Ishikawa (cell line): ENCODE results near the gene CYP3A4.

ENCODE experiments used
- CEBPB ChIP-seq: IDR thresholded peaks from 2 replicates; pipeline ENCODE4 v1.6.1; 2012
- CREB1 ChIP-seq: IDR thresholded peaks from 2 replicates; pipeline ENCODE4 v1.6.1; 2012; ENCODE audit warnings: low read depth
- EGR1 ChIP-seq: IDR thresholded peaks from 2 replicates; pipeline ENCODE4 v1.6.1; 2012
- EP300 ChIP-seq: IDR thresholded peaks from 2 replicates; pipeline ENCODE4 v1.6.1; 2012; ENCODE audit warnings: borderline replicate concordance
- FOXM1 ChIP-seq: IDR thresholded peaks from 2 replicates; pipeline ENCODE4 v1.6.1; 2012; ENCODE audit warnings: low read depth, borderline replicate concordance
- MAX ChIP-seq: IDR thresholded peaks from 2 replicates; pipeline ENCODE4 v1.6.1; 2012
- NFIC ChIP-seq: IDR thresholded peaks from 2 replicates; pipeline ENCODE4 v1.6.1; 2012
- RAD21 ChIP-seq: IDR thresholded peaks from 2 replicates; pipeline ENCODE4 v1.6.1; 2012; ENCODE audit warnings: low read depth
- REST ChIP-seq: IDR thresholded peaks from 2 replicates; pipeline ENCODE4 v1.6.1; 2012; ENCODE audit warnings: low read depth, mild to moderate bottlenecking
- TAF1 ChIP-seq: IDR thresholded peaks from 2 replicates; pipeline ENCODE4 v1.6.1; 2012; ENCODE audit warnings: low read depth, mild to moderate bottlenecking
- TCF12 ChIP-seq: IDR thresholded peaks from 2 replicates; pipeline ENCODE4 v1.6.1; 2012; ENCODE audit warnings: low read depth
- TEAD4 ChIP-seq: IDR thresholded peaks from 2 replicates; pipeline ENCODE4 v1.6.1; 2012
- USF1 ChIP-seq: IDR thresholded peaks from 2 replicates; pipeline ENCODE4 v1.6.1; 2012
- YY1 ChIP-seq: IDR thresholded peaks from 2 replicates; pipeline ENCODE4 v1.6.1; 2012; ENCODE audit warnings: low read depth
- ZBTB7A ChIP-seq: IDR thresholded peaks from 2 replicates; pipeline ENCODE4 v1.6.1; 2012; ENCODE audit warnings: low read depth

Gene CYP3A4

GRCh38 chr7:99794585-99795502 lies 10.9 kb upstream of the CYP3A4 start:
- no peak for TF ChIP-seq TEAD4
- no peak for TF ChIP-seq EP300

GRCh38 chr7:99793443-99793842 lies 9.5 kb upstream of the CYP3A4 start:
- TF ChIP-seq USF1 (no peak), TCF12 (no peak), FOXM1 (no peak), CEBPB (no peak), EP300 (no peak), CREB1 (no peak), REST (no peak), ZBTB7A (no peak), NFIC (no peak), EGR1 (no peak), YY1 (no peak), TEAD4 (no peak), TAF1 (no peak), MAX (no peak)

- no peak for TF ChIP-seq YY1
- no peak for TF ChIP-seq RAD21
- TF ChIP-seq MAX = no peak
- no peak for TF ChIP-seq TEAD4
- TF ChIP-seq NFIC = no peak
- TF ChIP-seq CEBPB = no peak
- no peak for TF ChIP-seq EP300
- TF ChIP-seq REST = no peak
- no peak for TF ChIP-seq FOXM1
- TF ChIP-seq ZBTB7A = no peak
- no peak for TF ChIP-seq EGR1
- TF ChIP-seq CREB1 = no peak
- TF ChIP-seq USF1 = no peak
- TF ChIP-seq TAF1 = no peak
- no peak for TF ChIP-seq TCF12
Measured at GRCh38 chr7:99792967-99793366, 9.0 kb upstream of the CYP3A4 start.

- TF ChIP-seq TAF1 (no peak), ZBTB7A (no peak), EP300 (no peak), REST (no peak), EGR1 (no peak), MAX (no peak), NFIC (no peak), TEAD4 (no peak), YY1 (no peak), USF1 (no peak), RAD21 (no peak)
Measured at GRCh38 chr7:99791667-99792369, 7.8 kb upstream of the CYP3A4 start.
